Hepatocyte (in vitro differentiated cells): ENCODE measurements around the gene TNFSF8. TPM values are rescaled to one million over a fixed set of nuclear protein-coding genes. Genes with fewer than 3 reads are reported as not detected.

Experiments
- DNase-seq: peaks from one replicate; pipeline ENCODE4 v3.0.0-alpha.2; 2016; ENCODE audit warnings: low spot score
- H2AFZ ChIP-seq: fragments of 200-600 bp; sonication (generic); 2 replicates; pipeline ENCODE4 v1.6.0; 2016; ENCODE audit warnings: antibody characterized with exemption, mild to moderate bottlenecking
- H3K27ac ChIP-seq: fragments of 200-600 bp; sonication (generic); 2 replicates; pipeline ENCODE4 v1.5.1; 2016; ENCODE audit warnings: mild to moderate bottlenecking
- H3K27me3 ChIP-seq: fragments of 200-600 bp; sonication (generic); 2 replicates; pipeline ENCODE4 v1.6.1; 2016
- H3K36me3 ChIP-seq: fragments of 200-600 bp; sonication (generic); replicated peaks from 2 replicates; pipeline ENCODE4 v1.5.1; 2016; ENCODE audit warnings: low read depth; ENCODE audit not compliant: insufficient read depth
- H3K4me1 ChIP-seq: fragments of 200-600 bp; sonication (generic); 2 replicates; pipeline ENCODE4 v1.5.1; 2016; ENCODE audit warnings: mild to moderate bottlenecking, moderate library complexity; ENCODE audit not compliant: insufficient read depth
- H3K4me2 ChIP-seq: fragments of 200-600 bp; sonication (generic); 2 replicates; pipeline ENCODE4 v1.6.0; 2016
- H3K4me3 ChIP-seq: fragments of 200-600 bp; sonication (generic); 2 replicates; pipeline ENCODE4 v1.5.1; 2016; ENCODE audit warnings: mild to moderate bottlenecking
- H3K79me2 ChIP-seq: fragments of 200-600 bp; sonication (generic); 2 replicates; pipeline ENCODE4 v1.6.0; 2017; ENCODE audit warnings: mild to moderate bottlenecking
- H3K9me2 ChIP-seq: fragments of 200-600 bp; sonication (generic); replicated peaks from 2 replicates; pipeline ENCODE4 v1.6.0; 2017; ENCODE audit warnings: mild to moderate bottlenecking; ENCODE audit not compliant: insufficient read depth
- H3K9me3 ChIP-seq: fragments of 200-600 bp; sonication (generic); 2 replicates; pipeline ENCODE4 v1.5.1; 2016; ENCODE audit warnings: low read depth, mild to moderate bottlenecking
- H4K20me1 ChIP-seq: fragments of 200-600 bp; sonication (generic); 2 replicates; pipeline ENCODE4 v1.6.0; 2016; ENCODE audit warnings: mild to moderate bottlenecking; ENCODE audit not compliant: insufficient read depth, poor library complexity, severe bottlenecking
- EZH2 ChIP-seq: fragments of 200-600 bp; sonication (generic); IDR thresholded peaks from 2 replicates; pipeline ENCODE4 v1.6.1; 2016; ENCODE audit warnings: antibody characterized with exemption, mild to moderate bottlenecking, borderline replicate concordance
- EZH2phosphoT487 ChIP-seq: fragments of 200-600 bp; sonication (generic); IDR thresholded peaks from one replicate; pipeline ENCODE4 v1.6.1; 2018; ENCODE audit warnings: antibody characterized with exemption, mild to moderate bottlenecking, low read depth, moderate library complexity; ENCODE audit not compliant: unreplicated experiment, severe bottlenecking
- WGBS: methylation state at CpG from one replicate; pipeline ENCODE4 v1.1.6; 2016; ENCODE audit warnings: low lambda C conversion rate; ENCODE audit errors: missing lambda C conversion rate; 5-methylcytosine and 5-hydroxymethylcytosine counted together
- polyA plus RNA-seq: library from polyadenylated mRNA; unstranded; fragments of >200 nt; fragmentation: Nextera tagmentation; extraction: Ambion mirVana; gene quantifications from 2 replicates; pipeline ENCODE4 v1.2.1, GENCODE V29; 2016
- total RNA-seq: library from RNA; depleted of rRNA; stranded (reverse); fragments of >200 nt; gene quantifications from 2 replicates; pipeline ENCODE4 v1.2.3, GENCODE V29; 2014
- TF ChIP-seq, protein P1 (sequence below): fragments of 200-600 bp; sonication (generic); IDR thresholded peaks from 2 replicates; pipeline ENCODE4 v1.5.1; 2016; ENCODE audit warnings: antibody characterized with exemption, mild to moderate bottlenecking; ENCODE audit not compliant: poor library complexity

The TNFSF8 gene
- total and polyA plus RNA-seq, 2 experiments from 2014 or later, result not detected

- Histone ChIP-seq H3K4me3 (no peak overlapping the region), H3K4me2 (no peak overlapping the region), H2AFZ (no peak overlapping the region), H3K79me2 (no peaks in the 10 kb centered on the region), H4K20me1 (no peaks in the 10 kb centered on the region), H3K9me2 (no peaks in the 10 kb centered on the region), H3K27me3 (no peaks in the 10 kb centered on the region), H3K4me1 (peaks cover 29% of the 10 kb centered on the region), H3K36me3 (no peaks in the 10 kb centered on the region), H3K9me3 (no peaks in the 10 kb centered on the region), H3K27ac (no peak overlapping the region)
- DNase-seq, result no peak
- TF ChIP-seq EZH2 (no peak), EZH2phosphoT487 (no peak)
- TF ChIP-seq, protein P1, sequence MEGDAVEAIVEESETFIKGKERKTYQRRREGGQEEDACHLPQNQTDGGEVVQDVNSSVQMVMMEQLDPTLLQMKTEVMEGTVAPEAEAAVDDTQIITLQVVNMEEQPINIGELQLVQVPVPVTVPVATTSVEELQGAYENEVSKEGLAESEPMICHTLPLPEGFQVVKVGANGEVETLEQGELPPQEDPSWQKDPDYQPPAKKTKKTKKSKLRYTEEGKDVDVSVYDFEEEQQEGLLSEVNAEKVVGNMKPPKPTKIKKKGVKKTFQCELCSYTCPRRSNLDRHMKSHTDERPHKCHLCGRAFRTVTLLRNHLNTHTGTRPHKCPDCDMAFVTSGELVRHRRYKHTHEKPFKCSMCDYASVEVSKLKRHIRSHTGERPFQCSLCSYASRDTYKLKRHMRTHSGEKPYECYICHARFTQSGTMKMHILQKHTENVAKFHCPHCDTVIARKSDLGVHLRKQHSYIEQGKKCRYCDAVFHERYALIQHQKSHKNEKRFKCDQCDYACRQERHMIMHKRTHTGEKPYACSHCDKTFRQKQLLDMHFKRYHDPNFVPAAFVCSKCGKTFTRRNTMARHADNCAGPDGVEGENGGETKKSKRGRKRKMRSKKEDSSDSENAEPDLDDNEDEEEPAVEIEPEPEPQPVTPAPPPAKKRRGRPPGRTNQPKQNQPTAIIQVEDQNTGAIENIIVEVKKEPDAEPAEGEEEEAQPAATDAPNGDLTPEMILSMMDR, result no peak
- 90% methylated on average over 3 of the region's 3 CpGs for WGBS
Observed at GRCh38 chr9:114851306-114851705, 79.1 kb downstream of the TNFSF8 start.

Other genes with a start within 250 kb of the TNFSF8 start
- not detected in 2 replicates for gene TEX48, start 248.4 kb downstream of the TNFSF8 start, total RNA-seq
- gene TEX48, start 248.4 kb downstream of the TNFSF8 start, polyA plus RNA-seq, result not detected in 2 replicates
- 8.5 and 10.4 TPM in 2 replicates for gene TNFSF15, start 124.6 kb downstream of the TNFSF8 start, total RNA-seq
- 3.3 and 7.1 TPM in 2 replicates for gene TNFSF15, start 124.6 kb downstream of the TNFSF8 start, polyA plus RNA-seq
- 18.1 and 20.9 TPM in 2 replicates for gene TNC, start 187.6 kb upstream of the TNFSF8 start, total RNA-seq
- 12.7 and 24.6 TPM in 2 replicates for gene TNC, start 187.6 kb upstream of the TNFSF8 start, polyA plus RNA-seq